ENCODE data around the gene RAB33B.
"Not testable (repeated sequence)": the region's sequence is repeated elsewhere in the genome, so short reads cannot be mapped to it uniquely, and the experiment has no call there.

RAB33B gene

DNA sequence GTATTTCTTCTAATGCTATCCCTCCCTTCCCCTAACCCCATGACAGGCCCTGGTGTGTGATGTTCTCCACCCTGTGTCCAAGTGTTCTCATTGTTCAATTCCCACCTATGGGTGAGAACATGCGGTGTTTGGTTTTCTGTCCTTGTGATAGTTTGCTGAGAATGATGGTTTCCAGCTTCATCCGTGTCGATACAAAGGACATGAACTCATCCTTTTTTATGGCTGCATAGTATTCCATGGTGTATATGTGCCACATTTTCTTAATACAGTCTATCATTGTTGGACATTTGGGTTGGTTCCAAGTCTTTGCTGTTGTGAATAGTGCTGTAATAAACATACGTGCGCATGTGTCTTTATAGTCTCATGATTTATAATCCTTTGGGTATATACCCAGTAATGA lies 10.6 kb downstream of the RAB33B start:
- not testable (repeated sequence) for DNase-seq

- no peak for DNase-seq
Observed at GRCh38 chr4:139465922-139466321, 12.0 kb downstream of the RAB33B start.

GRCh38 chr4:139468756-139469155 lies 14.8 kb downstream of the RAB33B start:
- not testable (repeated sequence) for DNase-seq

- DNase-seq: no peak
Observed at GRCh38 chr4:139469216-139469615, 15.3 kb downstream of the RAB33B start.

DNA sequence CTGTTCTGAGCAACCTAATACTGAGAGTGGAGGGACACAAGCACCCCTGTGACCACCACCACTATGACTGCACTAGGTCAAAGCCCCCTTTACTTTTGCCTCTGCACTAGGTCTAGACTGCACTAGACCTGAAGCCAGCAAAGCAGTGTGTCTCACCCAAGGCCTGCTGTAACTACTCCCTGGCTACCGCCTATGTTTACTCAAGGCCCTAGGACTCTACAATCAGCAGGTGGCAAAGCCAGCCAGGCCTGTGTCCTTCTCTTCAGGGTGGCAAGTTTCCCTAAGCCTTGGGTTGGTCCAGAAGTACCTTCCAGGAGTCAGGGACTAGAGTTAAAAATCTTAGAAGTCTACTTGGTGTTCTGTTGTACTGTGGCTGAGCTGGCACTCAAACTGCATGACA lies 15.9 kb downstream of the RAB33B start:
- no peak for DNase-seq

GRCh38 chr4:139470295-139470694 lies 16.4 kb downstream of the RAB33B start:
- no peak for DNase-seq

DNA sequence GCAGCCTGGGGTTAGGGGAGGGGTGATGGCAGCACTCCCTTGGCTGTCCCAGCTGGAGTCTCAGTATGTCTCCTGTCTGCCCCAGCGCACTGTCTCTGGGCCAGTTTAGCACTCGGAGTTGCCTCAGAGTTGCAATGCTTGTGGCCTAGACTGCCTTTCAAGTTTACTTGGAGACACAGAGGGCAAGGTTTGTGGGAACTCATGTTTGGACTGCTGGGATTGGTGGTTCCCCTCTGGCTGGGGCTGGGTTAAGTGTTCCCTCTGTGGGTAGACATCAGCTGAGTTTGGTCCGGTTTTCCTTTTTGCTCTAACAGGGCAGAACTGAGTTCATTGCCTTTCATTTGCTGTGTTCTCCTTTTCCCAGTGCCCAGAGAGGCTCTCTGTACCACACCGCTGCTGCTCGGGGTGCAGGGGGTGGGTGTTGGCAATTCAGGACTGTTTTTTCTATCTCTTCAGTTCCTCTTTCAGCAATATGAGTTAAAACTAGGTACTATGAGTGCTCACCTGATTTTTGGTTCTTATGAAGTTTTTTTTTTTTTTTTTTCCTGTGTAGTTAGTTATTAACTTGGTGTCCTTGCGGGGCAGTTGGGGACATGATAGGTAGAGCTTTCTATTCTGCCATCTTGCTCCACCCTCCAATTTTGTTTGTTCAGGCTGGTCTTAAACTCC lies 17.2 kb downstream of the RAB33B start:
- no peak for DNase-seq

DNA sequence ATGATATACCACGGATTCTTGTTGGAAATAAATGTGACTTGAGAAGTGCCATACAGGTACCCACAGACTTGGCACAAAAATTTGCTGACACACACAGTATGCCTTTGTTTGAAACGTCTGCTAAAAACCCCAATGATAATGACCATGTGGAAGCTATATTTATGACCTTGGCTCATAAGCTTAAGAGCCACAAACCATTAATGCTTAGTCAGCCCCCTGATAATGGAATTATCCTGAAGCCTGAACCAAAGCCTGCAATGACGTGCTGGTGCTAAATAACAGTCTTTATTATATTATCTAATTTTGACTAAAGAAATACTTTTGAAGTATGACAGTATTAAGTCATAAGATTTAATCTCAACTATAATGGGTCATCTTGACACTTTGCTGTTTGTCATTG lies 18.9 kb downstream of the RAB33B start:
- no peak for DNase-seq

- DNase-seq: no peak
Observed at GRCh38 chr4:139476363-139476762, 22.4 kb downstream of the RAB33B start.

DNA sequence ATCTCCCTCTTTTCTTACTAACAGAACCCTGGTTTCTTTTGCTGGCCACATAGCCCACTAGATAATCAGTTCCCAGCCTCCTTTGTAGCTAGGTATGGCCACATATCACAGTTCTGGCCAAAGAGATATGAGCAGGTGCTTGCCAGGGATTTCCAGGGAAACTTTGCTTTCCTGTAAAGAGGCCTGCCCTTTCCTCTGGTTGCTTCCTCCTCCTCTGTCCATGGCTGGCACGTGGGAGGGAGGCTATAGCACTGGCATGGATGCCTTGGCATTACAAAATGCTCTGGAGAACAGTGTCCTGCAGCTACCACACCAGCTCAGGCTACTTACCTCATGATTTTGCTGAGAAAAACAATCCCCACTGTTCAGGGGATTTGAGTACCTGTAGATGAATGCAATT lies 27.5 kb downstream of the RAB33B start:
- no peak for DNase-seq

- no peak for DNase-seq
Observed at GRCh38 chr4:139483000-139483399, 29.1 kb downstream of the RAB33B start.

DNA sequence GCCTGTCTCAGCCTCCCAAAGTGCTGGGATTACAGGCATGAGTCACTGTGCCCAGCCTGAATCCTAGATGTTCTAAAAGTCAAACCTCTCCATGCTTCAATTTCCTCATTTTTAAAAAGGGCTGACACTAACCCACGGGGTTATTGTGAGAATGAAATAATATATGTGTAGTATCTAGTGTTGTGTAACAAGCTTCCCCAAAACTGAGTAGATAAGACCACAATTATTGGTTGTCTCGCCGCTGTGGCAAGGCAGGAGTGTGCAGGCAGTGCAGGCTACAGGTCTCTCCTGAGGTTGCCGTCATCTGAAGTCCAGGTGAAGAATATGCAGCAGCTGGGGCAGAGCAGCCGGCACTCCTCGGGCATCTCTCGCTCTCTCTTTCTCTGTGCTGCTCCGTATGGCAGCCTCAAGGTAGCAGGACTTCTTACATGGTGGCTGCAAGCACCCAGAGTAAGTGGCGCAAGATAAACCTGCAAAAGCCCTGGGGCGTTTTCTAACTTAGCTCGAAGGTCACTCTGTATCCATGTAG lies 30.9 kb downstream of the RAB33B start:
- DNase-seq: no peak

DNA sequence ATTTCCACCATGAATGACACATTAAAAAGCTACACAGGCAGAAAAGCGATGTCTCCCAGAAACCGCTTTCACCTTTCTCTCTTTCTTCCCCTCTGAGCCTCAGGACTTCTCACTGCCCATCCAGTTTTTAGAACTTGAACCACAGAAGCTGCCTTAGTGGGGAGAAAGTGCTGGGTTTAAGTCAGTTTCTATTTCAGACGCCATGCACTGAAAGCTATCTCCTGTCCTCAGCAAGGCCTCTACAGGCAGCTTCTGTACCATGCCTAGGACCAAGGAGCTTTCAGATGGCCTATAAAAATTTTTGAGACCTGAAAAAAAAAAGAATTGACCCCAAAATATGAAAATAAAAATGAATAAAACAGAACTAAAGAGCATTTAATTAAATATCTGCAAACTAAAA lies 34.5 kb downstream of the RAB33B start:
- no peak for DNase-seq

DNA sequence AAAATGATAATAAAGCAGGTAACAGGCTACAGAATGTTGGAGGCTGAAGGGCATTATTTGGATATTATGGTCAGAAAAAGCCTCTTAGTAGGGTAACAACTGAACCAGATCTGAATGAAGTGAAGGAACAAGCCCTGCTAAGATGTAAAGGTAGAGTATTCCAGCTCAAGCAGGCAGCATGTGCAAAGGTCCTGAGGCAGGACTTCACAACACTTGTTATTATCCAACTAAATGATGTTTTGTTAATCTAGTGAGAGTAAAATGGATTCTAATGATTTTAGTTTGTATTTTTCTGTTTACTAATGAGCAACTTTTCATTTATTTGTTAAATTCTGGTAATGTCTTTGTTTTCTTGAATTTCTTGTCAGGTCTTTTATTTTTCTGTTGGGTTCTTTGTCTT lies 35.7 kb downstream of the RAB33B start:
- DNase-seq: no peak

GRCh38 chr4:139492429-139492828 lies 38.5 kb downstream of the RAB33B start:
- DNase-seq: no peak

- no peak for DNase-seq
Observed at GRCh38 chr4:139493176-139493575, 39.3 kb downstream of the RAB33B start.

- DNase-seq: no peak
Observed at GRCh38 chr4:139499186-139499585, 45.3 kb downstream of the RAB33B start.

- DNase-seq: no peak
Observed at GRCh38 chr4:139501117-139501516, 47.2 kb downstream of the RAB33B start.

DNA sequence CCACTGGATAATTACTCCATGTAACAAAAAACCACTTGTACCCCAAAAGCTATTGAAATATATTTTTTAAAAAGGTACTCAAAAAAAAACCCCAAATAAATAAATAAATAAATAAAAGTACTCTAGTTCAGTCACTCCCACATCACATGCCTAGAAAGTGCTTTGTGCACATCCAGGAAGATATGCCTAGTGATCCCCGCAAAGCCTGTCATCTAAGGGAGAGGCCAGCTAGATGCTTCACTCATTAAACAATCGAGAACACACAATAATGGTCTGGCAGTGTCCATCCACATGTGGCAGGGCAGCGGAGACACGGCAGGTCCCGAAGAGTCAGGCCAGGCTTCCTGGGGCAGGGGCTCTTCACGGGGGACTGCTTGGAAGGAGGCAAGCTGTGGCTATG lies 47.6 kb downstream of the RAB33B start:
- DNase-seq: no peak

DNA sequence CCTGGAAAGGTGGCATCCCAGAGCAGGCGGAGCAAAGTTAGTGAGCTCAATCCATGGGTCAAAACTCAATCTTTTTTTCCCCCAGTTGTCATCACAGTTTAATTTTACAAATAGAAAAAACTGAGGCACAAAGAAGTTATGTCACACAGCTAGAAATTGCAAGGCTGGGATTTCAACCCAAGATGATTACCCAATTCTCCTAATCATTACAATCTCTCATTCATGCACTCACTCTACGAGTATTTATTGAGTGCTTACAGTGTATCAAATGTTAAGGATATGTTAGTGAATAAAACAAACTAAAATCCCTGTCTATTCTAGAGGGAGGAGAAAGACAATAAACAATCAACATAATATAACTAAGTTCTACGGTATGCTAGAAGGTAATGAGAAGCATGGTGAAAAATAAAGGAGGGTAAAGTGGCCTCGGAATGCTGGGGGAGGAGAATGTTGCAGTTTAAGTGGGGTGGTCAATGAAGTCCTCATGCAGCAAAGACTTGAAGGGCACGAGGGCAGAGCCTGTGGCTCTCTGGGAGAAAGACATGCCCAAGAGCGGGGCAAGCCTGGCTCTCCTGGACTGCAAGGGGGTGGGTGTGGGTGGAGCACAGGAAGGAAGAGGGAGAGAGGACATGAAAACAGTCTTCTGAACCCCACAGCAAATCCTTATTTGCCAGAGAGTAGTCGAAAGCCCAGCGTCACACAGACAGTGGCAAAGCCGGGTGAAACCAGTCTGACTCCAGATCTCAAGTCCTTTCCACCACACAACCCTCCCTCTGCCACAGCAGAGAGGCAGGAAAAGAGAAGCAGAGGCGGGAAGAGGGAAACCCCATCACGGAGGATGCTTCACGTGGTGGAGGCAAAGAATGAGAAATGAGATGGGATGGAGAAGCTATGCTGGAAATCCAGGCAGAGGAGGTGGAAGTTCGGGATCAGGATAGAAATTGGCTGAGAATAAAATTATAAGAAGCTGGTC lies 48.3 kb downstream of the RAB33B start:
- no peak for DNase-seq

- DNase-seq: no peak
Observed at GRCh38 chr4:139503622-139504166, 49.8 kb downstream of the RAB33B start.

DNA sequence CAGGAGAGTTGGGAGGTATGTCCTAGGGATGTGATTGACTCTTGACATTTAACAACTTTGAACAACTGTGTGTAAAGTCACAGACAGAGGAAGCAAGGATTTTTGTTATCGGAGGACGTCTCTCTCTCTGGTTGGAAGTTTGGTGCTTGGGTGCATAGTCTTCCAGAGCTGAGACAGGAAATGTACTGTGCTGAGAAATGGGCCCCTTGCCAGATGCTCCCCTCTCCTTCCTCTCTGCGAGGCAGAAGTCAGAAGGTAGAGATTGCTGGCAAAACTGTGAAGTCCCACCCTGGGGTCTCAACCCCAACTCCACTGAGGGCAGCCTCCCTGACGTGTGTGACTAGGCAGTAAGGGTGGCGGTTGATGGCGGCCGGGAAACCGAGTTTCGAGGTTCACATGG lies 52.9 kb downstream of the RAB33B start:
- DNase-seq: no peak

- DNase-seq: no peak
Observed at GRCh38 chr4:139508581-139509237, 54.8 kb downstream of the RAB33B start.
